GM08714 (cell line): Measurements from ENCODE around the gene STK32A.
"Not testable (repeated sequence)": the region's sequence is repeated elsewhere in the genome, so short reads cannot be mapped to it uniquely, and the experiment has no call there.

Experiments
- H3K4me3 ChIP-seq: fragments of 200-500 bp; sonication (Bioruptor generic); 2 replicates; pipeline ENCODE4 v1.5.1; 2014; ENCODE audit warnings: mild to moderate bottlenecking, low read length, inconsistent platforms
- ZNF274 ChIP-seq: IDR thresholded peaks from 2 replicates; pipeline ENCODE4 v1.6.1; 2012; ENCODE audit warnings: mild to moderate bottlenecking, low read depth, low read length

STK32A gene

GRCh38 chr5:147226512-147226911 is 8.3 kb upstream of the STK32A start:
- no peak for TF ChIP-seq ZNF274
- no peak overlapping the region for H3K4me3 ChIP-seq

GRCh38 chr5:147234239-147234824 is 494 bp upstream of the STK32A start:
- H3K4me3 ChIP-seq: no peak overlapping the region
- TF ChIP-seq ZNF274: no peak

- no peak for TF ChIP-seq ZNF274
Observed at GRCh38 chr5:147240266-147240985, 5.6 kb downstream of the STK32A start.

GRCh38 chr5:147243238-147243637 is 8.4 kb downstream of the STK32A start:
- not testable (repeated sequence) for H3K4me3 ChIP-seq

More at GRCh38 chr5:147240266-147240985, 5.6 kb downstream of the STK32A start:
- H3K4me3 ChIP-seq: no peak overlapping the region

GRCh38 chr5:147245381-147246165 is 10.7 kb downstream of the STK32A start:
- no peak overlapping the region for H3K4me3 ChIP-seq

GRCh38 chr5:147248561-147248960 is 13.7 kb downstream of the STK32A start:
- no peak overlapping the region for H3K4me3 ChIP-seq
- no peak for TF ChIP-seq ZNF274

More at GRCh38 chr5:147245381-147246165, 10.7 kb downstream of the STK32A start:
- no peak for TF ChIP-seq ZNF274

- H3K4me3 ChIP-seq: no peak overlapping the region
- no peak for TF ChIP-seq ZNF274
Observed at GRCh38 chr5:147259837-147260236, 25.0 kb downstream of the STK32A start.

GRCh38 chr5:147267082-147267832 is 32.4 kb downstream of the STK32A start:
- no peak for TF ChIP-seq ZNF274
- H3K4me3 ChIP-seq: no peak overlapping the region

GRCh38 chr5:147276497-147276896 is 41.7 kb downstream of the STK32A start:
- H3K4me3 ChIP-seq: no peak overlapping the region

GRCh38 chr5:147286296-147286695 is 51.5 kb downstream of the STK32A start:
- H3K4me3 ChIP-seq: no peak overlapping the region
- TF ChIP-seq ZNF274: no peak

More at GRCh38 chr5:147276497-147276896, 41.7 kb downstream of the STK32A start:
- no peak for TF ChIP-seq ZNF274

GRCh38 chr5:147287110-147287509 is 52.3 kb downstream of the STK32A start:
- no peak for TF ChIP-seq ZNF274

GRCh38 chr5:147290261-147290660 is 55.4 kb downstream of the STK32A start:
- H3K4me3 ChIP-seq: no peak overlapping the region
- no peak for TF ChIP-seq ZNF274

More at GRCh38 chr5:147287110-147287509, 52.3 kb downstream of the STK32A start:
- no peak overlapping the region for H3K4me3 ChIP-seq

GRCh38 chr5:147303251-147303650 is 68.4 kb downstream of the STK32A start:
- TF ChIP-seq ZNF274: no peak
- no peak overlapping the region for H3K4me3 ChIP-seq

GRCh38 chr5:147303976-147304375 is 69.2 kb downstream of the STK32A start:
- no peak for TF ChIP-seq ZNF274
- no peak overlapping the region for H3K4me3 ChIP-seq
